PC-3 (cell line): ENCODE results near the gene IGF2BP2. TPM values are rescaled to one million over a fixed set of nuclear protein-coding genes. Genes with fewer than 3 reads are reported as not detected.
A peak's percentile ranks its signal among the peaks of the same experiment; 100 is the strongest.
"Not testable (repeated sequence)": the region's sequence is repeated elsewhere in the genome, so short reads cannot be mapped to it uniquely, and the experiment has no call there.

Experiments
- ATAC-seq: fragments of 200-7000 bp; cut with Tn5 transposase; 2 replicates; pipeline ENCODE4 v1.9.1; 2020; ENCODE audit warnings: mild to moderate bottlenecking, moderate library complexity
- BruUV-seq: library from RNA; stranded (reverse); fragments of 400-500 nt; replicated peaks from 2 replicates; lab custom pipeline; 2021; lab: Mats Ljungman, UMichigan
- CTCF ChIA-PET: fragments of 300-600 bp; sonication (Branson Sonifier 250); formaldehyde crosslinking; loops from one replicate; lab custom pipeline; 2022; ENCODE audit warnings: antibody characterized with exemption; lab: Charles Lee
- POLR2A ChIA-PET: fragments of 300-600 bp; sonication (Branson Sonifier 250); formaldehyde crosslinking; loops from one replicate; lab custom pipeline; 2022; ENCODE audit warnings: antibody characterized with exemption; ENCODE audit not compliant: unreplicated experiment; lab: Charles Lee
- DNase-seq: peaks from one replicate; pipeline ENCODE4 v3.0.0-alpha.2; 2015
- H2AFZ ChIP-seq: fragments of 300-600 bp; sonication (generic); 2 replicates; pipeline ENCODE4 v1.6.0; 2016; ENCODE audit warnings: antibody characterized with exemption, low read length
- H3F3A ChIP-seq: fragments of 300-600 bp; sonication (generic); one replicate; pipeline ENCODE4 v1.6.0; 2017; ENCODE audit warnings: antibody characterized with exemption, low read length, control low read depth, mild to moderate bottlenecking; ENCODE audit not compliant: unreplicated experiment
- H3K27ac ChIP-seq: fragments of 300-600 bp; sonication (generic); 2 replicates; pipeline ENCODE4 v1.5.1; 2016; ENCODE audit warnings: mild to moderate bottlenecking, low read length
- H3K27me3 ChIP-seq: fragments of 300-600 bp; sonication (generic); 2 replicates; pipeline ENCODE4 v1.6.1; 2016; ENCODE audit warnings: low read length, mixed read lengths
- H3K36me3 ChIP-seq: fragments of 300-600 bp; sonication (generic); 2 replicates; pipeline ENCODE4 v1.6.1; 2016; ENCODE audit warnings: low read depth, mixed run types, low read length, mixed read lengths
- H3K4me1 ChIP-seq: fragments of 300-600 bp; sonication (generic); 2 replicates; pipeline ENCODE4 v1.5.1; 2016; ENCODE audit warnings: low read length; ENCODE audit not compliant: insufficient read depth
- H3K4me2 ChIP-seq: fragments of 300-600 bp; sonication (generic); 2 replicates; pipeline ENCODE4 v1.6.0; 2016; ENCODE audit warnings: low read length
- H3K4me3 ChIP-seq: fragments of 300-600 bp; sonication (generic); 2 replicates; pipeline ENCODE4 v1.5.1; 2016; ENCODE audit warnings: mild to moderate bottlenecking, low read length, mixed read lengths
- H3K79me2 ChIP-seq: fragments of 300-600 bp; sonication (generic); 2 replicates; pipeline ENCODE4 v1.6.1; 2017; ENCODE audit warnings: low read length, mixed read lengths
- H3K9ac ChIP-seq: fragments of 300-600 bp; sonication (generic); 2 replicates; pipeline ENCODE4 v1.6.0; 2016; ENCODE audit warnings: mild to moderate bottlenecking, low read length
- H3K9me2 ChIP-seq: fragments of 300-600 bp; sonication (generic); replicated peaks from 2 replicates; pipeline ENCODE4 v1.6.1; 2016; ENCODE audit warnings: mixed run types, low read length, mixed read lengths
- H3K9me3 ChIP-seq: fragments of 300-600 bp; sonication (generic); 2 replicates; pipeline ENCODE4 v1.6.1; 2016; ENCODE audit warnings: low read length, mixed read lengths
- H4K20me1 ChIP-seq: fragments of 300-600 bp; sonication (generic); 2 replicates; pipeline ENCODE4 v1.6.1; 2016; ENCODE audit warnings: low read length, mixed read lengths
- CTCF ChIP-seq: fragments of 300-600 bp; sonication (generic); conservative IDR thresholded peaks from 2 replicates; pipeline ENCODE4 v1.5.1; 2017; ENCODE audit warnings: antibody characterized with exemption, low read depth, mild to moderate bottlenecking, low read length
- EZH2 ChIP-seq: fragments of 300-600 bp; sonication (generic); IDR thresholded peaks from one replicate; pipeline ENCODE4 v1.6.1; 2017; ENCODE audit warnings: antibody characterized with exemption, mild to moderate bottlenecking, low read length; ENCODE audit not compliant: unreplicated experiment
- EZH2phosphoT487 ChIP-seq: fragments of 300-600 bp; sonication (generic); IDR thresholded peaks from 2 replicates; pipeline ENCODE4 v1.6.1; 2018; ENCODE audit warnings: mild to moderate bottlenecking, antibody characterized with exemption, low read length, borderline replicate concordance
- intact Hi-C: fragments of 100-400 bp; cut with micrococcal nuclease; formaldehyde crosslinking; loops from 2 replicates; pipeline ENCODE4 v1.9.0; 2023
- total RNA-seq: library from RNA; depleted of rRNA; stranded (reverse); fragments of >200 nt; gene quantifications from 2 replicates; pipeline ENCODE4 v1.2.3, GENCODE V29; 2014

IGF2BP2 gene
- total RNA-seq, 1 experiment from 2014 or later = 81.2 TPM

DNA sequence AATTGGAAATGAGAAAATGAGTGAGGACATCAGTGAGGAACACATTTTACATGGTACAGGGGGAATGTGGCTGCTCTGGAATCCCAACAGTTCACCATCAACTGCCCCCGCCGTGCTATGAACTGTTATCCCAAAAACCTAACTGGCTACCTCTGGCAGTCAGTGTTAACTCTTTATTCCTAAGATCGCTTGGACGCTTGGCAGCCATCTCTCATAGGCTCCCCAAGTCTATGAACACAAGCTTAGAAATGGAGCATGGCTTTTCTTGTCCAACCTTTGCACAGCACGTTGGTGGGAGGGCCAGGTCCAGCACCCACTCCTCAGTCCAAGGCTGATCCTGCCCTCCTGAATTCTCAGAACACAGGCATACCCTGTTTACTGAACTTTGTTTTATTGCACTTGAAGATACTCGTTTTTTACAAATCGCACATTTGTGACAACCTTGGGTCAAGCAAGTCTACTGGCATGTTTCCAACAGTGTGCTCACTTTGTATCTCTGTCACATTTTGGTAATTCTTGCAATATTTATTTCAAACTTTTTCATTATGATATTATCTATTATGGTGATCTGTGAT, 185.1 kb downstream of the IGF2BP2 start:
- ChIA-PET POLR2A (no interaction called here), CTCF (no interaction called here)
- H2AFZ ChIP-seq = no peak overlapping the region
- H3K27me3 ChIP-seq = no peaks in the 10 kb centered on the region
- TF ChIP-seq EZH2phosphoT487 (no peak), EZH2 (no peak), CTCF (no peak)
- H3K27ac ChIP-seq = no peak overlapping the region
- no peaks in the 10 kb centered on the region for H3K36me3 ChIP-seq
- ATAC-seq (no peak), DNase-seq (no peak)
- BruUV-seq = no TSS peak
- H3K9ac ChIP-seq = no peak overlapping the region
- intact Hi-C loops = no loop called here
- H3K9me3 ChIP-seq = no peaks in the 10 kb centered on the region
- peaks cover 8% of the 10 kb centered on the region; the same call in 1 of the 2 replicates for H3K4me1 ChIP-seq
- H4K20me1 ChIP-seq = no peaks in the 10 kb centered on the region
- no peak overlapping the region for H3K4me3 ChIP-seq
- H3K79me2 ChIP-seq = no peaks in the 10 kb centered on the region
- no peak overlapping the region for H3K4me2 ChIP-seq
- H3K9me2 ChIP-seq = no peaks in the 10 kb centered on the region
- no peaks in the 10 kb centered on the region for H3F3A ChIP-seq

- ATAC-seq, H3K9me2 ChIP-seq, H2AFZ ChIP-seq, H3K79me2 ChIP-seq, POLR2A ChIA-PET, H4K20me1 ChIP-seq, H3F3A ChIP-seq, H3K27me3 ChIP-seq, intact Hi-C loops, CTCF ChIA-PET, BruUV-seq, H3K4me1 ChIP-seq, H3K27ac ChIP-seq, H3K9me3 ChIP-seq, DNase-seq, H3K4me2 ChIP-seq, H3K4me3 ChIP-seq, H3K36me3 ChIP-seq, H3K9ac ChIP-seq: not testable (repeated sequence)
These were observed 186.2 kb downstream of the IGF2BP2 start for GRCh38 chr3:185638651-185639050.

- Histone ChIP-seq H3K27me3 (no peaks in the 10 kb centered on the region), H3K79me2 (no peaks in the 10 kb centered on the region), H3K9me3 (no peaks in the 10 kb centered on the region), H3F3A (no peaks in the 10 kb centered on the region), H2AFZ (no peak overlapping the region), H3K36me3 (no peaks in the 10 kb centered on the region), H3K27ac (no peak overlapping the region), H3K4me3 (no peak overlapping the region), H4K20me1 (no peaks in the 10 kb centered on the region), H3K9me2 (no peaks in the 10 kb centered on the region), H3K4me1 (no peaks in the 10 kb centered on the region), H3K9ac (no peak overlapping the region), H3K4me2 (no peak overlapping the region)
- intact Hi-C loops = no loop called here
- no peak for TF ChIP-seq EZH2
- TF ChIP-seq CTCF = no peak
- no peak for TF ChIP-seq EZH2phosphoT487
- DNase-seq (no peak), ATAC-seq (peak; percentile 11)
- CTCF ChIA-PET = no interaction called here
- BruUV-seq = TSS peak; percentile 7
- POLR2A ChIA-PET = no interaction called here
These were observed 187.5 kb downstream of the IGF2BP2 start for GRCh38 chr3:185637388-185637787.
